Naive thymus-derived CD4-positive, alpha-beta T cell (primary cell): Measurements from ENCODE around the gene RNF10. TPM values are rescaled to one million over a fixed set of nuclear protein-coding genes. Genes with fewer than 3 reads are reported as not detected.

Source experiments
- ATAC-seq: fragments of 150-1000 bp; cut with Tn5 transposase; 2 replicates; pipeline ENCODE4 v1.10.0; 2021; ENCODE audit warnings: mild to moderate bottlenecking, moderate library complexity
- CTCF ChIA-PET: fragments of 350-600 bp; sonication (Branson Sonifier 250); formaldehyde crosslinking; loops from one replicate; lab custom pipeline; 2021; ENCODE audit warnings: antibody characterized with exemption; lab: Charles Lee
- POLR2A ChIA-PET: fragments of 350-600 bp; sonication (Branson Sonifier 250); formaldehyde crosslinking; loops from one replicate; lab custom pipeline; 2021; ENCODE audit warnings: antibody characterized with exemption, inconsistent platforms; lab: Charles Lee
- DNase-seq, 9 donors: peaks; one replicate each; pipeline versions ENCODE4 v3.0.0 to v3.0.0-alpha.2; 2020 to 2022; ENCODE audit warnings: mixed read lengths in 1 of 9
- H3K27ac ChIP-seq: one replicate; pipeline ENCODE4 v1.7.0; 2013; ENCODE audit warnings: mild to moderate bottlenecking, low read depth, low read length, moderate library complexity
- H3K27me3 ChIP-seq, 2 donors: one replicate each; pipeline ENCODE4 v1.7.0; 2013; ENCODE audit warnings: low read length in 2 of 2, mild to moderate bottlenecking in 2 of 2, moderate library complexity in 2 of 2; ENCODE audit not compliant: control insufficient read depth in 2 of 2, insufficient read depth in 2 of 2
- H3K36me3 ChIP-seq, 3 experiments: 1 replicate in 2 of 3; 2 replicates in 1 of 3; pipeline ENCODE4 v1.7.0; 2013; ENCODE audit warnings: low read length in 3 of 3, mild to moderate bottlenecking in 3 of 3, moderate library complexity in 1 of 3; ENCODE audit not compliant: insufficient read depth in 3 of 3, control insufficient read depth in 2 of 3
- H3K4me1 ChIP-seq, 2 donors: one replicate each; pipeline ENCODE4 v1.7.0; 2013; ENCODE audit warnings: low read length in 2 of 2, mild to moderate bottlenecking in 2 of 2, moderate library complexity in 1 of 2; ENCODE audit not compliant: control insufficient read depth in 2 of 2, insufficient read depth in 2 of 2
- H3K4me3 ChIP-seq: 2 replicates; pipeline ENCODE4 v1.7.0; 2013; ENCODE audit warnings: mild to moderate bottlenecking, low read length
- H3K9me3 ChIP-seq, 3 experiments: 1 replicate in 2 of 3; 2 replicates in 1 of 3; pipeline ENCODE4 v1.7.0; 2013; ENCODE audit warnings: low read length in 3 of 3; ENCODE audit not compliant: control insufficient read depth in 2 of 3
- H3K27ac Mint-ChIP-seq, 9 donors: one replicate each; pipeline ENCODE4 v1.8.0; 2020 to 2022; ENCODE audit warnings: mixed read lengths in 9 of 9, mild to moderate bottlenecking in 8 of 9, moderate library complexity in 5 of 9, inconsistent platforms in 2 of 9
- H3K27me3 Mint-ChIP-seq, 5 donors: one replicate each; pipeline ENCODE4 v1.8.0; 2021 to 2022; ENCODE audit warnings: mixed read lengths in 5 of 5, mild to moderate bottlenecking in 1 of 5
- H3K36me3 Mint-ChIP-seq, 5 donors: one replicate each; pipeline ENCODE4 v1.8.0; 2020 to 2022; ENCODE audit warnings: mixed read lengths in 5 of 5, mild to moderate bottlenecking in 3 of 5, inconsistent platforms in 1 of 5
- H3K4me1 Mint-ChIP-seq, 7 donors: one replicate each; pipeline ENCODE4 v1.8.0; 2020 to 2022; ENCODE audit warnings: mixed read lengths in 7 of 7, mild to moderate bottlenecking in 3 of 7, inconsistent platforms in 1 of 7
- H3K4me3 Mint-ChIP-seq, 10 donors: one replicate each; pipeline ENCODE4 v1.8.0; 2020 to 2022; ENCODE audit warnings: mild to moderate bottlenecking in 10 of 10, mixed read lengths in 10 of 10, moderate library complexity in 6 of 10, inconsistent platforms in 2 of 10
- H3K9me3 Mint-ChIP-seq, 11 donors: one replicate each; pipeline ENCODE4 v1.8.0; 2020 to 2022; ENCODE audit warnings: mixed read lengths in 11 of 11, mild to moderate bottlenecking in 4 of 11, inconsistent platforms in 1 of 11, moderate library complexity in 1 of 11
- intact Hi-C, 2 donors: fragments of 100-400 bp; cut with micrococcal nuclease; formaldehyde crosslinking; loops; one replicate each; pipeline ENCODE4 v1.15.1; 2023
- polyA plus RNA-seq, 2 donors: library from polyadenylated mRNA; unstranded; fragments of 300-500 nt; fragmentation: Illumina TruSeq; gene quantifications; one replicate each; pipeline ENCODE4 v1.2.3, GENCODE V29; 2021
- total RNA-seq, 6 experiments: library from RNA in 5 of 6; stranded (reverse) in 5 of 6; gene quantifications; 1 replicate in 5 of 6; 2 replicates in 1 of 6; pipeline ENCODE4 v1.2.3 and lab custom pipeline; 2021 to 2026

The RNF10 gene
- total and polyA plus RNA-seq, 7 experiments from 2014 or later: 95.1 to 361 (median 203) TPM

DNA sequence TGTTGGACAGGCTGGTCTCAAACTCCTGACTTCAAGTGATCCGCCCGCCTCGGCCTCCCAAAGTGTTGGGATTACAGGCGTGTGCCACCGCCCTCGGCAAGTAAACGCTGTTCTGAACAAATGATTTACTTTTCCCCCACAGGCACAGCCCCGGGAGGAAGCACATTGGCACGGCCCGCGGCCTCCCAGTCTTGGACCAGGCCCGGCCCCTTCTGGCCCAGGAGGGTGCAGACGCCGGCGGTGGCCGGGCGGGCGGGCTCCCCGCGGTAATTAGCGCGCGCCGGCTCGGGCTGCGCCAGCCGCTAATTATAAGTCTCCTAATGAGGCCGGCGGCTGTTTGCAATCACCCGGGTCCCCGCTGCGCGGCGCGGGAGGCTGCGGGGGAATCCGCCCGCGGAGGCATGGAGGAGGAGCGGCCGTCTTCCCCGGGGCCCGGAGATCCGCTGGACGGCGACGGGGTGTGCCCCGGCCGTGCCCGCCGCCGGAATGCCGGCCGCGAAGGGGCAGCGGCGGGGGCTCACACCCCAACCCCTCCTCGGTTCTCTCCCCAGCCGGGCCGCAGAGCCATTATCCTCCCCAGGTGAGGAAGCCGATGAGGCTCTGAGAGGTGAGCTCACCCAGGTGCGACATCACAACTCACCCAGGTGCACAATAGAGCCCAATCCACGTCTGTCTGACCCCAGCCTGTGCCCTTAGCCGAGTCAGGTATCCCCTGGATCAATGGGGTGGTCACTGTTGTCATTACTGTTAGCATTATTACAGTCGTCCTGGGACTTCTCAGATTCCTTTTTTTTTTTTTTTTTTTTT, 50.4 kb downstream of the RNF10 start:
- peak; percentile 30 for ATAC-seq

DNA sequence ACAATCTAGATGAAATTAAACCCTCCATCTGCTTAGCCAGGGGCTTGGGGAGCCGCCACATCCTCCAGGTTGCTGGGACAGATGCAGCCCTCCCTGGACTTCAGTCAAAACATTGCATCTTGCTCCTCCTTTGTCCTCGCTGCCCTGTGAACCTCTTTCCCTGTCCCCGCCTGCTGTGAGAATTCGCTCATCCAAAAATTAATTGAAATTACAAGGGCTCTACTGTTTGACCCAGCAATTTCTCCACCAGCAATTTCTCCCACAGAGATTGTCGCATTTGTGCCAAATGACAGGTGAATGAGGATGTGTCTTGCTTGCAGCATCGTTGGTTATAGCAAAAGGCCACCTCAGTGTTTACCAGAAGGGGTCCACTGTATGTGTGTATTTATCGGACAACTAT, 52.0 kb downstream of the RNF10 start:
- no peaks in the 10 kb centered on the region for H3K9me3 ChIP-seq
- peaks cover 0 to 2% (median 0%) of the 10 kb centered on the region in 5 donors for H3K36me3 Mint-ChIP-seq
- no peaks in the 10 kb centered on the region for H3K27me3 ChIP-seq
- H3K36me3 ChIP-seq: no peaks in the 10 kb centered on the region
- peaks cover 12 to 27% (median 20%) of the 10 kb centered on the region in 7 donors for H3K4me1 Mint-ChIP-seq
- ChIA-PET POLR2A (no interaction called here), CTCF (no interaction called here)
- H3K27me3 Mint-ChIP-seq: peaks cover 0 to 34% (median 7%) of the 10 kb centered on the region in 5 donors
- no peak for DNase-seq
- H3K27ac ChIP-seq: no peak overlapping the region
- no peak overlapping the region for H3K4me3 ChIP-seq
- peaks cover 4 to 12% of the 10 kb centered on the region in 2 donors for H3K4me1 ChIP-seq
- peaks cover 0 to 4% (median 0%) of the 10 kb centered on the region in 11 donors for H3K9me3 Mint-ChIP-seq
- ATAC-seq: no peak
- H3K4me3 Mint-ChIP-seq: peak overlapping the region in 5 of 10 donors; percentile 8 to 41 (median 30)
- peak overlapping the region in 1 of 9 donors; percentile 1 for H3K27ac Mint-ChIP-seq
- intact Hi-C loops: loop anchor here in 1 of 2 donors (10.0 kb wide), 1 partner anchor 509 kb away; no protein-coding TSS in a partner anchor

More for the DNA sequence above, 50.4 kb downstream of the RNF10 start:
- Histone ChIP-seq H3K9me3 (no peaks in the 10 kb centered on the region), H3K4me3 (peak overlapping the region; percentile 47), H3K4me1 (peaks cover 4 to 21% of the 10 kb centered on the region in 2 donors), H3K27ac (no peak overlapping the region), H3K27me3 (no peaks in the 10 kb centered on the region), H3K36me3 (no peaks in the 10 kb centered on the region)
- H3K9me3 Mint-ChIP-seq: peaks cover 0 to 4% (median 0%) of the 10 kb centered on the region in 11 donors
- peak overlapping the region in 1 of 9 donors; percentile 74 for H3K27ac Mint-ChIP-seq
- H3K4me3 Mint-ChIP-seq: peak overlapping the region; percentile 62 to 79 (median 71)
- POLR2A ChIA-PET: no interaction called here
- CTCF ChIA-PET: interaction anchor here (0.6 to 3.3 kb wide), 3 partner anchors 64 to 1083 kb away, joined by 4 to 31 read pairs (median 6); no protein-coding TSS in a partner anchor
- intact Hi-C loops: loop anchor here (1.0 to 10.0 kb wide), 8 partner anchors 137 to 1918 kb away; partner anchors contain the start of genes ACADS (in 2 of the 2), C12orf43 (in 1 of the 2), GATC (in 1 of the 2) and TRIAP1 (in 1 of the 2)
- H3K27me3 Mint-ChIP-seq: peaks cover 0 to 34% (median 7%) of the 10 kb centered on the region in 5 donors
- peaks cover 24 to 42% (median 30%) of the 10 kb centered on the region in 7 donors for H3K4me1 Mint-ChIP-seq
- DNase-seq: peak; percentile 32 to 57 (median 51)
- H3K36me3 Mint-ChIP-seq: peaks cover 0 to 3% (median 0%) of the 10 kb centered on the region in 5 donors

DNA sequence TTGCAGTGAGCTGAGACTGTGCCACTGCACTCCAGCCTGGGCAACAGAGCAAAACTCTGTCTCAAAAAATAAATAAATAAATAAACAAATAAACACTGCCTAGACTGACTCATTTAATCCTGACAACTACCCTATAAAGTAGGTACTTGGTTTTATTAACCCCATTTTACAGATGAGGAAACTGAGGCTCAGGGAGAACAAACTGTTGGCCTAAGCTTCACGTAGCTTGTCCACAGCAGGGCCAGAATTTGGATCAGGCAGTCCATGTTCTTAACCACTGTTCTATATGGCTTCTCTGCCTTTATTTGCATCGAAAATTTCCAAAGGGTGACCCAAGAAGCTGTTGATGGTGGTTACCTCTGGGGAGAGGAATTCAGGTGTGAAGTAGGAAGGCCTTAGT, 52.7 kb downstream of the RNF10 start:
- H3K27ac ChIP-seq: no peak overlapping the region
- H3K4me3 ChIP-seq: no peak overlapping the region
- H3K36me3 ChIP-seq: no peaks in the 10 kb centered on the region
- Mint-ChIP-seq H3K4me1 (peaks cover 9 to 20% (median 15%) of the 10 kb centered on the region in 7 donors), H3K36me3 (peaks cover 0 to 2% (median 0%) of the 10 kb centered on the region in 5 donors), H3K4me3 (no peak overlapping the region), H3K9me3 (peaks cover 0 to 4% (median 0%) of the 10 kb centered on the region in 11 donors), H3K27ac (no peak overlapping the region), H3K27me3 (peaks cover 0 to 34% (median 7%) of the 10 kb centered on the region in 5 donors)
- no peaks in the 10 kb centered on the region for H3K27me3 ChIP-seq
- H3K4me1 ChIP-seq: peaks cover 4 to 12% of the 10 kb centered on the region in 2 donors
- ATAC-seq: no peak
- DNase-seq: no peak
- intact Hi-C loops: loop anchor here in 1 of 2 donors (10.0 kb wide), 1 partner anchor 508 kb away; no protein-coding TSS in a partner anchor
- H3K9me3 ChIP-seq: no peaks in the 10 kb centered on the region
- POLR2A ChIA-PET: no interaction called here
- CTCF ChIA-PET: no interaction called here

DNA sequence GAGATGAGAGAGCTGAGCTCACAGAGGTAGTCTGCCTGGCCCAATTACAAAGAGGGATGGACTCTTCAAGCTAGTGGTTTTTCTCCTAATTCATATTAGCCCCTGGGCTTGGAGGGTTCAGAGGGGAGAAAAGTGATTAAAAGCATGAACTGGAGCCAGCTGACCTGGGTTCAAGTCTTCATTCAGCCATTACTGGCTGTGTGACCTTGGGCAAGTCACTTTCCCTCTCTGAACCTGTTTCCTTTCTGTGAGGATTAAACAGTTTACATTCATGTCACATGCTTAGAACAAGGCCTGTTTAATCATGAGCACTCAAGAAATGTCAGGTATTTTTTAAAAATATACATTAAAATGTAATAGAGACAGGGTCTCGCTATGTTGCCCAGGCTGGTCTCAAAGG, 54.2 kb downstream of the RNF10 start:
- H3K27me3 Mint-ChIP-seq: peaks cover 0 to 30% (median 7%) of the 10 kb centered on the region in 5 donors
- H3K36me3 ChIP-seq: no peaks in the 10 kb centered on the region
- intact Hi-C loops: loop anchor here in 1 of 2 donors (10.0 kb wide), 1 partner anchor 506 kb away; no protein-coding TSS in a partner anchor
- no peaks in the 10 kb centered on the region for H3K27me3 ChIP-seq
- no peak overlapping the region for H3K27ac Mint-ChIP-seq
- no peak overlapping the region for H3K27ac ChIP-seq
- peaks cover 0 to 10% of the 10 kb centered on the region in 2 donors for H3K4me1 ChIP-seq
- CTCF ChIA-PET: no interaction called here
- H3K4me3 ChIP-seq: no peak overlapping the region
- H3K36me3 Mint-ChIP-seq: peaks cover 0 to 2% (median 0%) of the 10 kb centered on the region in 5 donors
- DNase-seq (no peak), ATAC-seq (no peak)
- peaks cover 0 to 2% (median 0%) of the 10 kb centered on the region in 11 donors for H3K9me3 Mint-ChIP-seq
- no peak overlapping the region for H3K4me3 Mint-ChIP-seq
- POLR2A ChIA-PET: interaction anchor here (1.4 kb wide), 1 partner anchor 9 kb away, joined by 4 read pairs; no protein-coding TSS in a partner anchor
- H3K4me1 Mint-ChIP-seq: peaks cover 4 to 11% (median 8%) of the 10 kb centered on the region in 7 donors
- no peaks in the 10 kb centered on the region for H3K9me3 ChIP-seq

DNA sequence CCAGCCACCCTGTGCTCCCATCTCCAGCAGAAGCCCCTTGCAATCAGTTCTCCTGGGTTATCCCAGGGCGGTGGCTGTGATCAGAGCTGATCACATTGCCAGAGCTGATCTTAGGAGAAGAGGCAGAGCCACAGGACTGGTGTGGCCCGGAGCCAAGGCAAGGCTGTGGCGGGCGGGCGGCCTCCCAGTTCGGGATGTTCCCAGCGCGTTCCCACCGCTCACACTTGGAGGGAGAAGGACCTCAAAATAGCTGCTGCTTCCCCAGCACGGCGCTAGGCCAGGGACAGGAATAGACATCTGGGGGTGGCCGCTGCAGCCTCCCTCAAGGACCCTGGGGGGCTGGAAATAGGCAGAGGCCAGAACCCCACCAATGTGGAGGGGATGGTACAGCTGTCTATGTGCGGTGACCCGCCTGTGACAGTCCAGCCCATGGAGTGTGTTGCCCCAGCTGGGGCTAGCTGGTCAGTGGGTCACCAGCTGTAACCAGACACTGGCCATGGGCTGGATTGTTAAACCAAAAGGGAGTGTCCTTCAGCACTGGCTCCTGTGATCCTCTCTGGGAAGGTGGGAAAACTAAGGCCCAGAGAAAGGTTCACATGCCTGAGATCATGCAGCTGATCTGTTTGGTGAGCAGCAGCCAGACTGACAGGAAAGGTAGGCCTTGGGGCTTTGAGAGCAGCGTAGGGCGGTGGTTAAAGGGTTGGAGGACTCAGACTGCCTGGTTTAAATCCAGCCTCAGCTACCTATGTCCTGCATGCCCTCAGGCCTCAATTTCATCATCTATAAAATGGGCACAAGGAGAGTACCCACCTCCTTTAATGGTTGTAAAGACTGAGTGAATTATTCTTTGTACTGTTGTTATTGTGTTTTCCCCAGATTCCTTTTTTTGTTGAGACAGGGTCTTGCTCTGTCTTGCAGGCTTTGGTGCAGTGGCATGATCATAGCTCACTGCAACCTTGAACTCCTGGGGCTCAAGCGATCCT, 55.1 kb downstream of the RNF10 start:
- Histone ChIP-seq H3K27me3 (no peaks in the 10 kb centered on the region), H3K36me3 (no peaks in the 10 kb centered on the region), H3K4me1 (peaks cover 0 to under 1% of the 10 kb centered on the region in 2 donors), H3K4me3 (no peak overlapping the region), H3K9me3 (no peaks in the 10 kb centered on the region), H3K27ac (no peak overlapping the region)
- CTCF ChIA-PET: interaction anchor here (0.8 to 1.2 kb wide), 2 partner anchors 13 to 125 kb away, joined by 3 read pairs; no protein-coding TSS in a partner anchor
- H3K27ac Mint-ChIP-seq: peak overlapping the region in 1 of 9 donors; percentile 25
- intact Hi-C loops: loop anchor here in 1 of 2 donors (10.0 kb wide), 1 partner anchor 506 kb away; no protein-coding TSS in a partner anchor
- no peak for DNase-seq
- H3K9me3 Mint-ChIP-seq: peaks cover 0 to 2% (median 0%) of the 10 kb centered on the region in 11 donors
- H3K36me3 Mint-ChIP-seq: no peaks in the 10 kb centered on the region
- POLR2A ChIA-PET: interaction anchor here (0.6 to 1.4 kb wide), 2 partner anchors 9 to 636 kb away, joined by 3 to 4 read pairs; no protein-coding TSS in a partner anchor
- H3K4me3 Mint-ChIP-seq: no peak overlapping the region
- H3K4me1 Mint-ChIP-seq: peaks cover 0 to 4% (median 1%) of the 10 kb centered on the region in 7 donors
- ATAC-seq: no peak
- H3K27me3 Mint-ChIP-seq: peaks cover 0 to 21% (median 0%) of the 10 kb centered on the region in 5 donors
